Skin epidermis (tissue), 12 donors: ENCODE measurements around the gene PLRG1.

ENCODE experiments used
- H3K27ac ChIP-seq, 21 experiments: fragments of 200-600 bp; sonication (generic) in 11 of 21; one replicate each; pipeline ENCODE4 v1.5.0; 2020; ENCODE audit warnings: mild to moderate bottlenecking in 3 of 21, inconsistent platforms in 2 of 21, moderate library complexity in 2 of 21
- H3K4me3 ChIP-seq, 7 experiments: fragments of 200-600 bp; sonication (generic) in 2 of 7; one replicate each; pipeline ENCODE4 v1.5.0; 2020; ENCODE audit warnings: inconsistent platforms in 2 of 7, mild to moderate bottlenecking in 2 of 7, moderate library complexity in 1 of 7

Gene PLRG1

DNA sequence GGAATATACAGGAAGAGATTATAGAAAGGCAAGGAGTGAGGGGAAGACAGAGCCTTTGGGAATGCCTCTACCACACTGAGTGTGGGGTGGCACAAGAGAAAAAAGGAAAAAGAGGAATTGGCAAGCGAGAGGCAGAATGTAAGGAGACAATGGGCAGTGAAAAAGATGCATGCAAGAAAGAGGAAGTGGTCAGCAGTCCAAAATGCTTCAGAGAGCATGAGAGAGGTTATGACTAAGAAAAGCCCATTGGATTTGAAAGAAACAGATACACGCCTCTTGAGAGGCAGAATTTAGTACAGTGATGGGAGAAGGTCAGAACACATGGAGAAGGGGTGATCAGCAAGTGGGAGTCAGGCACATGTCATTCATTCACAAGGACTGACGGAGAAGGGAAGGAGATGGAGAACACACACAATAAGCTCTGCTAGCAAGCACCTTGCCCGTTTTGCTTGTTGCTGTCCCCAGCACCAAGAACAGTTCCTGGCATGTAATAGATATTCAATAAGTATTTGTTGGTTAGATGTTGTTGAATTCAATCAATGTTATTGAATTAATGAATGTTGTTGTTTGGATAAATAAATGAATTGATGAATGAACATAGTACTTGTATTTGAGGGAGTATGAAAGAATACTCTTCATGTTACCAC, 65.0 kb downstream of the PLRG1 start:
- Histone ChIP-seq H3K27ac (no peak overlapping the region), H3K4me3 (no peak overlapping the region)
